IPS DF 6.9 (cell line): Measurements from ENCODE around the gene DGAT2.

Source experiments
- DNase-seq: peaks from one replicate; pipeline ENCODE4 v3.0.0-alpha.2; 2013; ENCODE audit warnings: low read depth, low spot score
- H3K27ac ChIP-seq: one replicate; pipeline ENCODE4 v1.5.1; 2013; ENCODE audit warnings: low read length, control low read depth
- H3K27me3 ChIP-seq: 2 replicates; pipeline ENCODE4 v1.6.1; 2013; ENCODE audit warnings: mild to moderate bottlenecking, low read length; ENCODE audit not compliant: control insufficient read depth, insufficient read depth
- H3K36me3 ChIP-seq: 2 replicates; pipeline ENCODE4 v1.6.1; 2013; ENCODE audit warnings: low read length; ENCODE audit not compliant: control insufficient read depth, insufficient read depth
- H3K4me1 ChIP-seq: 2 replicates; pipeline ENCODE4 v1.6.1; 2013; ENCODE audit warnings: low read length; ENCODE audit not compliant: control insufficient read depth, insufficient read depth
- H3K4me3 ChIP-seq: 2 replicates; pipeline ENCODE4 v1.5.1; 2013; ENCODE audit warnings: mild to moderate bottlenecking, low read length
- H3K9me3 ChIP-seq: 2 replicates; pipeline ENCODE4 v1.6.1; 2013; ENCODE audit warnings: low read length, inconsistent platforms; ENCODE audit not compliant: control insufficient read depth, insufficient read depth
- WGBS: extraction: QIAGEN DNeasy Blood & Tissue Kit; methylation state at CpG from one replicate; pipeline ENCODE4 v1.1.7; 2013; ENCODE audit warnings: mixed read lengths, missing lambda C conversion rate; ENCODE audit not compliant: insufficient read length, insufficient coverage; 5-methylcytosine and 5-hydroxymethylcytosine counted together

Gene DGAT2

DNA sequence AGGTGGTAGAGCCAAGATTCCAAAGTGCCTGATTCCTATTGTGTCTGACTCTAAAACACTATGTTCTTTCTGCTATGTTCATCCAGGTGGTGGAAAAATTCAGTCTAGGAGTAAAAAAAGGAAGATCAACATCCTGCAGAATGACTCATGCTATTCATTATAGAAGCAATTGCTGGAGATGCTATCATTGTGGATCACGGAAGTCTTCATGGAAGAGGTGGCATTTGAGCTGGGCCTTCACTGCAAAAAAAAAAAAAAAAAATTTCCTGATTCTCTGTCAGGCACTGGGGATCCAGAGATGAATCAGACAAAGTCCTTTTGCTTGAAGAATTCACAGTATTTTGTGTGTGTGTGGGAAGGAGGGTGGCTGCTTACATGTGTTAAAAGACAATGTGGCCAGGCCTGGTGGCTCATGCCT, 45.1 kb downstream of the DGAT2 start:
- no peaks in the 10 kb centered on the region for H3K9me3 ChIP-seq
- no CpG with 5 or more reads among the region's 1 CpG for WGBS
- H3K27me3 ChIP-seq, result no peaks in the 10 kb centered on the region
- H3K4me1 ChIP-seq, result peaks cover 2% of the 10 kb centered on the region; the same call in 1 of the 2 replicates
- no peak overlapping the region for H3K4me3 ChIP-seq
- no peak for DNase-seq
- no peaks in the 10 kb centered on the region for H3K36me3 ChIP-seq
- H3K27ac ChIP-seq, result no peak overlapping the region

DNA sequence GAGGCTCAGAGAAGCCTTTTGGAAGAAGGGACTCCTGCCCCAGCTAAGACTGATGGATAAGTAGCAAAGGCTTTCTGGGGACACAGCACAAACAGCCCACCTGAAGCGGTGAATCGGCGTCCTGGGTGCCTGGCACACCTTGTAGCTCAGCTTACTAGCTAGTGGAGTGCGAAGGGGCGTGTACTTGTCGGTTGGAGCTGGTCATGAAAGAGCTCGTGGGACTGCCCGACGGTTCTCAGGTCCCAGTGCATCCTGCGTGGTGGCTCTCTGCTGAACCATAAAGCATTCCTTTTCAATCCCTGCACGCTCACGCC, 45.7 kb downstream of the DGAT2 start:
- Histone ChIP-seq H3K27me3 (no peaks in the 10 kb centered on the region), H3K4me1 (peaks cover 2% of the 10 kb centered on the region; the same call in 1 of the 2 replicates), H3K9me3 (no peaks in the 10 kb centered on the region), H3K4me3 (peak overlapping the region; percentile 92; the same call in 1 of the 2 replicates), H3K27ac (no peak overlapping the region), H3K36me3 (no peaks in the 10 kb centered on the region)
- WGBS, result no CpG with 5 or more reads among the region's 12 CpGs
- DNase-seq, result peak; percentile 27

DNA sequence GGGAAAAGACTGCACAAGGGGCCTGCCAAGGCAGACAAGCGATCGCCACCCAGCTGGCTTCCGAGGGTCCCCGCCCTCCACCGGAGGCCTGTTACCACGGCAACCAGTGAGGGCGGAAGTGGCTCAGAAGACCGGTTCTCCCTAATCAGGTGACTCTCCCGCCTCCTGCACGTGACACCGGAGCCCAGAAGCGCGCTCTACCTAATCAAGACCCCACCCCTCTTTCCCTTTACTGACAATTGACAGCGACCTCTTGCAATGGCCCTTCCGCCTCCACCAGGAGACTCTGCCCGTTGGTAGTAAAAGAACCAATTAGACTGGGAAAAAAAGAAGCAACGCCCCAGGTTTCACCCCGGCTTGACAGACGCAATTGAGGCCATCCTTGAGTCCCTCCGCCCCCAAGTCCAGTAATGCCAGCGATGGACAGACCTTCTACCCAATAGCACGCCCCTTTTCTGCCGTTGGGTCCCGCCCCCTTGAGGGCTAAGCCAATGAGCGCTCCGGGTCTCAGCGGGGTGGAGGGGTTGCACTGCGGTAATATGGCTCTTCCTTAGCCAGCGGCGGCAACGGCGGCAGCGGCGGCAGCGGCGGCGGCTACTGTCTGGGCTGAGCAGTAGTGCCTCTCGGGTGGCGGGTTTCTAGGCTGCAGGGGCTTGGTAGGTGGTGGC, 46.2 kb downstream of the DGAT2 start, which contains the start of gene UVRAG:
TSS of gene UVRAG (plus strand) at position 534 of the 668 bp plus-strand sequence. CDS start 198 bp downstream, outside the sequence.
- Histone ChIP-seq H3K9me3 (no peaks in the 10 kb centered on the region), H3K4me1 (peaks cover 2% of the 10 kb centered on the region; the same call in 1 of the 2 replicates), H3K4me3 (peak within 1 kb of the TSS; percentile 92), H3K27ac (no peak within 1 kb of the TSS), H3K36me3 (no peaks in the 10 kb centered on the region), H3K27me3 (no peaks in the 10 kb centered on the region)
- no CpG with 5 or more reads among the region's 39 CpGs for WGBS
- peak; percentile 92 for DNase-seq

DNA sequence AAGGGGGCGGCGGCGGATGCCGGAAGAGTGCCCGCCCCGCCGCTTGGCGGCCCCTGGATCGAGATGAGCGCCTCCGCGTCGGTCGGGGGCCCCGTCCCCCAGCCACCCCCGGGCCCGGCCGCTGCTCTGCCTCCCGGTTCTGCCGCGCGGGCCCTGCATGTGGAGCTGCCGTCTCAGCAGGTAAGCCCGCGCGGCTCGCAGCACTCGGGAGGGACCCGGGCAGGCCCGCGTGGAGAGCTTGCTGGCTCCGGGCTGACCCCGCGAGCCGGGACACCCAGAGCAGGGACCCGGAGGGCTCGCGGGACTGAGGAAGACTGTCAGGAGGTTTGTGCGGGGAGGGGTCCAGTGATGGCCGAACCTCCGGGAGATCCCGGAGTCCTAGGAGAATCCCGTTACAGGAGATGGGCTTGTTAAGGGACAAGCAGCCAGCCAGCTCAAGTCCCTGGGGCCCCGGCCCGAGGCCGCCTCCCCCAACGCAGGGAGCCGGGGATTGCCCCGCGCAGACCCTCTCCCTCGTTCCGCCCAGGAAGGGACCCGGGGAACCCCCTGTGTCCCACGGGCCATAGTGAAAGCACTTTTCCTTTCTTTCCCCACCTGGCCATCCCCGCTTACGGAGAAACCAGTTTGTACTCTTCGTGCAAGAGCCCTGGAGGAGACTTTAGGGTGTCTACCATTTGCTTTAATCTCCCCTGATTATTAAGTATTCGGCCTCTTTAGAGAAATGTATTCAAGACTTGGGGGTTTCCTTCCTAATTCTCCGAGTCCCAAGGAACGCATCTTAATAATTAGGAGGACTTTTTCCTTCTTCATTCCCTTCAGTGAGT, 47.0 kb downstream of the DGAT2 start:
- WGBS, result no CpG with 5 or more reads among the region's 60 CpGs
- Histone ChIP-seq H3K36me3 (no peaks in the 10 kb centered on the region), H3K4me3 (peak overlapping the region; percentile 92), H3K9me3 (no peaks in the 10 kb centered on the region), H3K27ac (no peak overlapping the region), H3K4me1 (peaks cover 2% of the 10 kb centered on the region; the same call in 1 of the 2 replicates), H3K27me3 (no peaks in the 10 kb centered on the region)
- DNase-seq, result no peak

DNA sequence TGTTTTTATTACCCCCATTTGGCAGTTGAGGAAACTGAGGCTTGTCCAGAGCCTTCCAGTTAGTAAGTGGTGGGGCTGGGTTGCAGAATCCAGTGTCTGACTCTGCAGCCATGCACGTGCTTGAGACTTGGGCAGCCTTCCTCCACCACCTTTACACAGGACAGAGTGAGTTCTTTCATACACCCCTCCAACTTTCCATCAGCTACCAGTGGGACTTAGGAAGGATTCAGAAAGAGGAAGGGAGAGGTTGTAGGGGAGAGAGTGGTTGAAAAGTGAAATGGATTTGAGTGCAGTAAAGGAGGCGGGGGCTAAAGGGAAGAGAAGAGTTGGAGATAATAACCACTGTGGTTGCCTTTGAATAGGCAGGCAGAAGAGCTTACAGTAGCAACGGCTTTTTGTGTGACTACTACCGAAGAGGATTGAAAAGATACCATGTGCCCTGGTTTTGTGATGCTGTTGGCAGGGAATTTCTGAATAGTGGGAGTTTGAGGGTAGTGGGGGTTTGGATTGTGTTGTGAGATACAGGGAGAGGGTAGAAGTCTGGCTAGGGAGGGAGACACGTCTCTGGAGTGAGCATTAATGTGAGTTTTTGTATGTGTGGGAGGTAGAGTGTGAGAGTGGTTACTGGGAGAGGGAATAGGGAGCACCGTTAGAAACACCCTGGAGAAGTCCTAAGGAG, 48.1 kb downstream of the DGAT2 start:
- no peaks in the 10 kb centered on the region for H3K9me3 ChIP-seq
- 100% methylated on average over 2 of the region's 6 CpGs for WGBS
- H3K27ac ChIP-seq, result no peak overlapping the region
- DNase-seq, result no peak
- peaks cover 2% of the 10 kb centered on the region; the same call in 1 of the 2 replicates for H3K4me1 ChIP-seq
- H3K27me3 ChIP-seq, result no peaks in the 10 kb centered on the region
- H3K4me3 ChIP-seq, result no peak overlapping the region; the same call in 1 of the 2 replicates
- H3K36me3 ChIP-seq, result no peaks in the 10 kb centered on the region

DNA sequence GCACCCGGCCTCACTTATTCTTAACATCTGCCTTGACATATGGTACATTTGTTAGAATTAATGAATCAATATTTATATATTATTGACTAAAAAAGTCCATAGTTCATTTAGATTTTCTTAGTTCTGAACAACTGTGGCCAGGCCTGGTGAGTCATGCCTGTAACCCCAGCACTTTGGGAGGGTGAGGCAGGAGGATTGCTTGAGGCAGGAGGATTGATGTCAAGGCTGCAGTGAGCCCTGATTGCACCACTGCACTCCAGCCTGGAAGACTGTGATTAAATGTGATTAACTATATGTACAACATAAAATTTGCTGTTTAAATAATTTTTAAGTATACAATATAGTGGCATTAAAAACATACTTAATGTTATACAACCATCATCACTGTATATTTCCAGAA, 52.1 kb downstream of the DGAT2 start:
- no peaks in the 10 kb centered on the region for H3K9me3 ChIP-seq
- no peak overlapping the region for H3K27ac ChIP-seq
- no peak for DNase-seq
- WGBS, result no CpG with 5 or more reads among the region's 1 CpG
- H3K27me3 ChIP-seq, result no peaks in the 10 kb centered on the region
- no peak overlapping the region for H3K4me3 ChIP-seq
- no peaks in the 10 kb centered on the region for H3K36me3 ChIP-seq
- H3K4me1 ChIP-seq, result no peaks in the 10 kb centered on the region

DNA sequence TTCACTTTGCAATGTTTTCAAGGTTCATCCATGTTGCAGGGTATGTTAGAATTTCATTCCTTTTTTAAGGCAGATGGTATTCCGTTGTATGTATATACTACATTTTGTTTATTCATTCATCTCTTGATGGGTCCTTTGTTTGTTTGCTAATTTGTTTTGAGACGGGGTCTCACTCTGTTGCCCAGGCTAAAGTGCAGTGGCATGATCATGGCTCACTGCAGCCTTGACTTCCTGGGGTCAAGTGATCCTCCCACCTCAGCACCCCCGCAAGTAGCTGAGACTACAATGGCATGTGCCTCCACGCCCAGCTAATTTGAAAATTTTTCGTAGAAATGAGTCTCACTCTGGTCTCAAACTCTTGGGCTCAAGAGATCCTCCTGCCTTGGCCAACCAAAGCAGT, 52.6 kb downstream of the DGAT2 start:
- no peaks in the 10 kb centered on the region for H3K36me3 ChIP-seq
- WGBS, result no CpG with 5 or more reads among the region's 5 CpGs

DNA sequence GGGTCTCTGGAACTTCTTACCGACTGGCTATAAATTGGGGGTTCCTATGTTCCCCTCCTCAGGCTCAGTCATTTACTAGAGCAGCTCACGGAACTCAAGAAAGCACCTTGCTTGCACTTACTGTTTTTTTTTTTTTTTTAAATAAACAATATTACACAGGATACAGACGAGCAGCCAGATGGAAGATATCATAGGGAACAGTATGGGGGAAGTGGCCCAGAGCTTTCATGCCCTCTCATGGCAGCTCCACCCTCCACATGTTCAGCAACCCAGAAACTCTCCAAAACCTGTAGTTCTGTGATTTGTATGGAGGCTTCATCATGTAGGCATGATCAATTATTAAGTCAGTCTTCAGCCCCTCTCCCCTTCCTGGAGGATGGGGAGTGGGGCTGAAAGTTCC, 54.0 kb downstream of the DGAT2 start:
- WGBS, result no CpG with 5 or more reads among the region's 3 CpGs

More for the DNA sequence above, 52.6 kb downstream of the DGAT2 start:
- no peaks in the 10 kb centered on the region for H3K27me3 ChIP-seq
- H3K27ac ChIP-seq, result no peak overlapping the region
- DNase-seq, result no peak
- no peak overlapping the region for H3K4me3 ChIP-seq
- H3K4me1 ChIP-seq, result no peaks in the 10 kb centered on the region
- H3K9me3 ChIP-seq, result no peaks in the 10 kb centered on the region

DNA sequence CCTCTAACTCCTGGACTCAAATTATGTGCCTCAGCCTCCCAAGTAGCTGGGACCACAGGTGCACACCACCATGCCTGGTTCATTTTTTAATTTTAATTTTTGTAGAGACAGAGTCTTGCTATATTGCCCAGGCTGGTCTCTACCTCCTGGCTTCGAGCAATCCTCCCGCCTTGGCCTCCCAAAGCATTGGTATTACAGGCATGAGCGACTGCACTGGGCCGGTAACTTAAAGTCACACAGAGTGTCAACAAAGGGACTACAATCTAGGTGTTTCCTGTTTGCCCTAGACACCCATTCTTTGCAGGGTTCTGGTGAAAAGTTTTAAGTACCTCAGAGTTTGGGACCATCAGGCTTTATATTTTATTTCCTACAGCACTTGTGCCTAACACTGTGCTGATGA, 54.8 kb downstream of the DGAT2 start:
- DNase-seq, result no peak
- no peaks in the 10 kb centered on the region for H3K4me1 ChIP-seq
- no peaks in the 10 kb centered on the region for H3K36me3 ChIP-seq
- H3K9me3 ChIP-seq, result no peaks in the 10 kb centered on the region
- WGBS, result no CpG with 5 or more reads among the region's 4 CpGs
- H3K27ac ChIP-seq, result no peak overlapping the region
- no peaks in the 10 kb centered on the region for H3K27me3 ChIP-seq
- H3K4me3 ChIP-seq, result no peak overlapping the region

More for the DNA sequence above, 54.0 kb downstream of the DGAT2 start:
- no peaks in the 10 kb centered on the region for H3K36me3 ChIP-seq
- no peaks in the 10 kb centered on the region for H3K4me1 ChIP-seq
- H3K27me3 ChIP-seq, result no peaks in the 10 kb centered on the region
- H3K4me3 ChIP-seq, result no peak overlapping the region
- H3K9me3 ChIP-seq, result no peaks in the 10 kb centered on the region
- no peak overlapping the region for H3K27ac ChIP-seq
- DNase-seq, result no peak

DNA sequence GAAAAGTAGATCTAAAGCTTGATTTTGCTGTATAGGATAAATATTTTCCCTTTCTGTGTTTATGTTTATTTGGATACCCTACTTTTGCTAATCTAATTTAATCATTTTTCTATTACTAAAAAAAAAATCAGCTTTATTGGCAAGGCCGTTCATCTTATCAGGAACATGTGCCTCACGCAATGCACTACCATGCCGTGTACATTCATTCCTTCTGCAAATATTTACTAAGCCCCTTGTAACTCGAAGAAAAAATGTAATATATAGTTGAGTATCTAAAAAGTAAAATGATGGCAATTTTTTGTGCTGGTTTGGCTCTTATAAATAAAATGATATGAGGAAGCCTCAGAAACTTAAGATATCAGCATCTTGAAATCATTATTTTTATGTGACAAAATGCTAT, 55.4 kb downstream of the DGAT2 start:
- no peak overlapping the region for H3K27ac ChIP-seq
- H3K9me3 ChIP-seq, result no peaks in the 10 kb centered on the region
- H3K4me1 ChIP-seq, result no peaks in the 10 kb centered on the region
- H3K36me3 ChIP-seq, result no peaks in the 10 kb centered on the region
- no peaks in the 10 kb centered on the region for H3K27me3 ChIP-seq
- no peak for DNase-seq
- no peak overlapping the region for H3K4me3 ChIP-seq
- WGBS, result no CpG with 5 or more reads among the region's 4 CpGs
